GM23338 (cell line): ENCODE results near the gene EIF2D. TPM values are rescaled to one million over a fixed set of nuclear protein-coding genes. Genes with fewer than 3 reads are reported as not detected.

Experiments used
- ATAC-seq: fragments of 200-7000 bp; cut with Tn5 transposase; 3 replicates; pipeline ENCODE4 v1.9.1; 2020
- DNase-seq: peaks from one replicate; pipeline ENCODE4 v3.0.0-alpha.2; 2015; ENCODE audit warnings: low spot score
- H2AFZ ChIP-seq: fragments of 200-600 bp; sonication (generic); 2 replicates; pipeline ENCODE4 v1.8.0; 2016; ENCODE audit warnings: antibody characterized with exemption, mild to moderate bottlenecking, moderate library complexity
- H3F3A ChIP-seq: fragments of 200-600 bp; sonication (generic); replicated peaks from 2 replicates; pipeline ENCODE4 v1.8.0; 2017; ENCODE audit warnings: antibody characterized with exemption, mixed run types, low read depth
- H3K27ac ChIP-seq: fragments of 200-600 bp; sonication (generic); 2 replicates; pipeline ENCODE4 v1.6.1; 2016; ENCODE audit warnings: low read depth
- H3K27me3 ChIP-seq: fragments of 200-600 bp; sonication (generic); 2 replicates; pipeline ENCODE4 v1.8.0; 2016; ENCODE audit warnings: mild to moderate bottlenecking, mixed run types, moderate library complexity; ENCODE audit not compliant: insufficient read depth
- H3K36me3 ChIP-seq: fragments of 200-600 bp; sonication (generic); 2 replicates; pipeline ENCODE4 v1.8.0; 2016; ENCODE audit warnings: mild to moderate bottlenecking; ENCODE audit not compliant: insufficient read depth
- H3K4me1 ChIP-seq: fragments of 200-600 bp; sonication (generic); 2 replicates; pipeline ENCODE4 v1.8.0; 2016; ENCODE audit warnings: mild to moderate bottlenecking, moderate library complexity; ENCODE audit not compliant: insufficient read depth
- H3K4me2 ChIP-seq: fragments of 200-600 bp; sonication (generic); 2 replicates; pipeline ENCODE4 v1.7.1; 2017; ENCODE audit warnings: mixed run types
- H3K4me3 ChIP-seq: fragments of 200-600 bp; sonication (generic); 2 replicates; pipeline ENCODE4 v1.6.1; 2016; ENCODE audit warnings: mixed run types
- H3K79me2 ChIP-seq: fragments of 200-600 bp; sonication (generic); replicated peaks from 2 replicates; pipeline ENCODE4 v1.8.0; 2017; ENCODE audit warnings: mild to moderate bottlenecking; ENCODE audit not compliant: insufficient read depth
- H3K9me2 ChIP-seq: fragments of 200-600 bp; sonication (generic); 2 replicates; pipeline ENCODE4 v1.8.0; 2017; ENCODE audit not compliant: insufficient read depth
- H4K20me1 ChIP-seq: fragments of 200-600 bp; sonication (generic); replicated peaks from 2 replicates; pipeline ENCODE4 v1.8.0; 2017; ENCODE audit warnings: mild to moderate bottlenecking; ENCODE audit not compliant: insufficient read depth
- H3K27ac Mint-ChIP-seq: 2 replicates; pipeline ENCODE4 v1.8.0; 2020; ENCODE audit warnings: inconsistent platforms, mild to moderate bottlenecking, moderate library complexity, mixed read lengths
- H3K27me3 Mint-ChIP-seq: 3 replicates; pipeline ENCODE4 v1.8.0; 2022; ENCODE audit warnings: low read depth, mild to moderate bottlenecking, moderate library complexity, mixed read lengths, inconsistent platforms; ENCODE audit not compliant: insufficient read depth, poor library complexity
- H3K36me3 Mint-ChIP-seq: 3 replicates; pipeline ENCODE4 v1.8.0; 2021; ENCODE audit warnings: low read depth, mild to moderate bottlenecking, inconsistent platforms, moderate library complexity, mixed read lengths
- H3K4me1 Mint-ChIP-seq: 3 replicates; pipeline ENCODE4 v1.8.0; 2020; ENCODE audit warnings: mild to moderate bottlenecking, inconsistent platforms, mixed read lengths
- H3K4me3 Mint-ChIP-seq: 3 replicates; pipeline ENCODE4 v1.8.0; 2021; ENCODE audit warnings: moderate library complexity, mild to moderate bottlenecking, inconsistent platforms, mixed read lengths
- H3K9me3 Mint-ChIP-seq: 3 replicates; pipeline ENCODE4 v1.8.0; 2020; ENCODE audit warnings: moderate library complexity, mild to moderate bottlenecking, inconsistent platforms, mixed read lengths
- CREB1 ChIP-seq: fragments of 250-450 bp; sonication (Bioruptor Pico); IDR thresholded peaks from 2 replicates; pipeline ENCODE4 v1.5.0; 2020; ENCODE audit warnings: low read depth, mild to moderate bottlenecking, moderate library complexity
- CTCF ChIP-seq, 2 experiments: fragments of 200-600 bp in 1 of 2; sonication (generic) in 1 of 2; conservative IDR thresholded peaks; 2 replicates each; pipeline versions ENCODE4 v1.5.1 to v1.6.1; 2016 to 2017; ENCODE audit warnings: antibody characterized with exemption in 2 of 2, low read depth in 2 of 2, mild to moderate bottlenecking in 2 of 2, moderate library complexity in 1 of 2
- ETS1 ChIP-seq: IDR thresholded peaks from 2 replicates; pipeline ENCODE4 v1.6.1; 2016; ENCODE audit warnings: antibody characterized with exemption
- EZH2phosphoT487 ChIP-seq: fragments of 200-600 bp; sonication (generic); IDR thresholded peaks from one replicate; pipeline ENCODE4 v1.8.1; 2018; ENCODE audit warnings: antibody characterized with exemption; ENCODE audit not compliant: unreplicated experiment
- JUNB ChIP-seq: IDR thresholded peaks from one replicate; pipeline ENCODE4 v1.6.1; 2016; ENCODE audit warnings: antibody characterized with exemption; ENCODE audit not compliant: unreplicated experiment
- NANOG ChIP-seq: IDR thresholded peaks from 2 replicates; pipeline ENCODE4 v1.6.1; 2016; ENCODE audit warnings: antibody characterized with exemption, borderline replicate concordance
- POLR2AphosphoS5 ChIP-seq: IDR thresholded peaks from 2 replicates; pipeline ENCODE4 v1.6.1; 2016; ENCODE audit warnings: antibody characterized with exemption, low read depth
- REST ChIP-seq: IDR thresholded peaks from one replicate; pipeline ENCODE4 v1.6.1; 2018; ENCODE audit warnings: antibody characterized with exemption; ENCODE audit not compliant: unreplicated experiment
- STAT1 ChIP-seq: IDR thresholded peaks from one replicate; pipeline ENCODE4 v1.6.1; 2016; ENCODE audit warnings: antibody characterized with exemption; ENCODE audit not compliant: unreplicated experiment
- ZNF114 ChIP-seq: fragments of 250-450 bp; sonication (Bioruptor Pico); IDR thresholded peaks from 2 replicates; pipeline ENCODE4 v1.5.0; 2020; ENCODE audit warnings: mild to moderate bottlenecking, moderate library complexity
- ZNF331 ChIP-seq: fragments of 250-450 bp; sonication (Bioruptor Pico); IDR thresholded peaks from 2 replicates; pipeline ENCODE4 v1.5.0; 2020; ENCODE audit warnings: low read depth, mild to moderate bottlenecking, moderate library complexity
- polyA plus RNA-seq: library from polyadenylated mRNA; unstranded; fragments of >200 nt; fragmentation: Nextera tagmentation; extraction: Ambion mirVana; gene quantifications from 2 replicates; pipeline ENCODE4 v1.2.1, GENCODE V29; 2016
- total RNA-seq: library from RNA; depleted of rRNA; stranded (reverse); fragments of >200 nt; shearing (Covaris generic); gene quantifications from 2 replicates; pipeline ENCODE4 v1.2.3, GENCODE V29; 2014

Gene EIF2D
- total and polyA plus RNA-seq, 2 experiments from 2014 or later, result 25.1 to 34.8 TPM

GRCh38 chr1:206573762-206574161 lies 38.5 kb downstream of the EIF2D start (continued):
- no peak for TF ChIP-seq CTCF (conservative IDR thresholded peaks at IDR 0.05; ENCODE audit: low read depth in 2 of 2)
- TF ChIP-seq EZH2phosphoT487, result no peak
- no peak for TF ChIP-seq NANOG
- TF ChIP-seq ZNF331 (CRISPR knock-in tag), result no peak
- no peak for TF ChIP-seq REST

- H3K4me3 ChIP-seq, result no peak overlapping the region
- H3K4me2 ChIP-seq, result no peak overlapping the region
- Mint-ChIP-seq H3K9me3 (no peaks in the 10 kb centered on the region; the same call in 2 of the 3 replicates), H3K4me1 (peaks cover 22% of the 10 kb centered on the region), H3K4me3 (no peak overlapping the region), H3K36me3 (no peaks in the 10 kb centered on the region), H3K27ac (no peak overlapping the region), H3K27me3 (peaks cover 8% of the 10 kb centered on the region)
- H3K27me3 ChIP-seq, result no peaks in the 10 kb centered on the region
- H2AFZ ChIP-seq, result no peak overlapping the region
- H3K36me3 ChIP-seq, result no peaks in the 10 kb centered on the region
- H3K27ac ChIP-seq, result no peak overlapping the region
- ATAC-seq (no peak), DNase-seq (no peak)
- H3K4me1 ChIP-seq, result 0 out of 2 replicates have a peak, but pooled peaks cover 6% of the 10 kb centered on the region
- no peaks in the 10 kb centered on the region for H4K20me1 ChIP-seq
- no peaks in the 10 kb centered on the region for H3F3A ChIP-seq
- 0 out of 2 replicates have a peak, but pooled peaks cover 4% of the 10 kb centered on the region for H3K9me2 ChIP-seq
- no peaks in the 10 kb centered on the region for H3K79me2 ChIP-seq
- TF ChIP-seq NANOG (no peak), REST (no peak), CTCF (conservative IDR thresholded peaks at IDR 0.05; ENCODE audit: low read depth in 2 of 2) (no peak), ZNF114 (no peak), ETS1 (no peak), CREB1 (CRISPR knock-in tag) (no peak), ZNF331 (CRISPR knock-in tag) (no peak), JUNB (no peak), STAT1 (no peak), POLR2AphosphoS5 (no peak)
Observed at GRCh38 chr1:206573319-206573718, 38.9 kb downstream of the EIF2D start.
